ENCODE measurements around the gene FASN.

Gene FASN

GRCh38 chr17:82085931-82086764, 11.9 kb downstream of the FASN start:
- Histone ChIP-seq H2BK12ac (ENCODE audit: low read length) (no peak overlapping the region), H3K4me2 (ENCODE audit: insufficient read depth, low read length, poor library complexity, severe bottlenecking) (peak overlapping the region; percentile 11), H3K4me1 (ENCODE audit: control insufficient read depth in 2 of 2, insufficient read depth in 1 of 2, low read depth in 1 of 2, low read length in 2 of 2) (no peaks in the 10 kb centered on the region), H3K23ac (ENCODE audit: low read depth, low read length, poor library complexity) (peak overlapping the region; percentile 80), H3K4me3 (ENCODE audit: low read length in 2 of 2) (no peak overlapping the region), H3K27me3 (ENCODE audit: control insufficient read depth in 3 of 3, insufficient read depth in 3 of 3, low read depth in 1 of 3, low read length in 3 of 3) (no peaks in the 10 kb centered on the region), H3K79me1 (ENCODE audit: low read depth, low read length) (peaks cover 65% of the 10 kb centered on the region), H3K18ac (ENCODE audit: low read length) (no peak overlapping the region), H3K14ac (ENCODE audit: low read length) (no peak overlapping the region), H2AK5ac (ENCODE audit: low read depth, low read length) (no peak overlapping the region), H2BK5ac (ENCODE audit: low read length) (peak overlapping the region; percentile 87), H2BK15ac (ENCODE audit: low read length) (no peak overlapping the region), H3K27ac (replicated peaks; ENCODE audit: low read length) (no peak overlapping the region), H3K9ac (ENCODE audit: low read depth, low read length, poor library complexity) (no peak overlapping the region), H2BK120ac (ENCODE audit: low read depth, low read length) (no peak overlapping the region), H3K36me3 (replicated peaks in 1 of 2; ENCODE audit: control insufficient read depth in 2 of 2, insufficient read depth in 2 of 2, low read length in 2 of 2) (peaks cover 94 to 99% of the 10 kb centered on the region in 2 donors), H4K91ac (ENCODE audit: low read depth, low read length, poor library complexity) (peak overlapping the region; percentile 30), H4K8ac (ENCODE audit: low read depth, low read length) (no peak overlapping the region), H2AFZ (ENCODE audit: low read length) (no peak overlapping the region), H3K4ac (ENCODE audit: low read length) (no peak overlapping the region), H3K9me3 (replicated peaks in 1 of 2; ENCODE audit: control insufficient read depth in 2 of 2, insufficient read depth in 1 of 2, low read depth in 1 of 2, low read length in 2 of 2) (no peaks in the 10 kb centered on the region)
- WGBS, 2 donors (ENCODE audit: extremely low coverage in 2 of 2, insufficient read length in 2 of 2, insufficient replicate concordance in 1 of 2): no CpG with 5 or more reads among the region's 25 CpGs
- no peak for DNase-seq (ENCODE audit: low spot score)

GRCh38 chr17:82085031-82085861, 12.8 kb downstream of the FASN start:
- H4K91ac ChIP-seq (ENCODE audit: low read depth, low read length, poor library complexity): no peak overlapping the region
- no peak overlapping the region for H3K9ac ChIP-seq (ENCODE audit: low read depth, low read length, poor library complexity)
- H3K23ac ChIP-seq (ENCODE audit: low read depth, low read length, poor library complexity): peak overlapping the region; percentile 80
- no peaks in the 10 kb centered on the region for H3K27me3 ChIP-seq (ENCODE audit: control insufficient read depth in 3 of 3, insufficient read depth in 3 of 3, low read depth in 1 of 3, low read length in 3 of 3)
- no peak overlapping the region for H2BK15ac ChIP-seq (ENCODE audit: low read length)
- no peaks in the 10 kb centered on the region for H3K9me3 ChIP-seq (replicated peaks in 1 of 2; ENCODE audit: control insufficient read depth in 2 of 2, insufficient read depth in 1 of 2, low read depth in 1 of 2, low read length in 2 of 2)
- no peak overlapping the region for H2BK120ac ChIP-seq (ENCODE audit: low read depth, low read length)
- no peak overlapping the region for H3K4me3 ChIP-seq (ENCODE audit: low read length in 2 of 2)
- H3K4ac ChIP-seq (ENCODE audit: low read length): no peak overlapping the region
- WGBS, 2 donors (ENCODE audit: extremely low coverage in 2 of 2, insufficient read length in 2 of 2, insufficient replicate concordance in 1 of 2): no CpG with 5 or more reads among the region's 49 CpGs
- no peak overlapping the region for H2AK5ac ChIP-seq (ENCODE audit: low read depth, low read length)
- no peaks in the 10 kb centered on the region for H3K4me1 ChIP-seq (ENCODE audit: control insufficient read depth in 2 of 2, insufficient read depth in 1 of 2, low read depth in 1 of 2, low read length in 2 of 2)
- no peak overlapping the region for H3K18ac ChIP-seq (ENCODE audit: low read length)
- H2AFZ ChIP-seq (ENCODE audit: low read length): no peak overlapping the region
- peaks cover 95 to 99% of the 10 kb centered on the region in 2 donors for H3K36me3 ChIP-seq (replicated peaks in 1 of 2; ENCODE audit: control insufficient read depth in 2 of 2, insufficient read depth in 2 of 2, low read length in 2 of 2)
- no peak overlapping the region for H2BK12ac ChIP-seq (ENCODE audit: low read length)
- no peak overlapping the region for H4K8ac ChIP-seq (ENCODE audit: low read depth, low read length)
- peaks cover 68% of the 10 kb centered on the region for H3K79me1 ChIP-seq (ENCODE audit: low read depth, low read length)
- H3K27ac ChIP-seq (replicated peaks; ENCODE audit: low read length): no peak overlapping the region
- no peak overlapping the region for H3K14ac ChIP-seq (ENCODE audit: low read length)
- no peak overlapping the region for H2BK5ac ChIP-seq (ENCODE audit: low read length)
- no peak overlapping the region for H3K4me2 ChIP-seq (ENCODE audit: insufficient read depth, low read length, poor library complexity, severe bottlenecking)
- no peak for DNase-seq (ENCODE audit: low spot score)

- H2AFZ ChIP-seq (ENCODE audit: low read length): no peak overlapping the region
- peaks cover 93 to 99% of the 10 kb centered on the region in 2 donors for H3K36me3 ChIP-seq (replicated peaks in 1 of 2; ENCODE audit: control insufficient read depth in 2 of 2, insufficient read depth in 2 of 2, low read length in 2 of 2)
Observed at GRCh38 chr17:82084373-82085030, 13.5 kb downstream of the FASN start.

More at GRCh38 chr17:82084373-82085030, 13.5 kb downstream of the FASN start:
- H2BK15ac ChIP-seq (ENCODE audit: low read length): no peak overlapping the region
- H3K23ac ChIP-seq (ENCODE audit: low read depth, low read length, poor library complexity): peak overlapping the region; percentile 85
- no peak overlapping the region for H3K18ac ChIP-seq (ENCODE audit: low read length)
- H3K27ac ChIP-seq (replicated peaks; ENCODE audit: low read length): no peak overlapping the region
- no peak overlapping the region for H4K8ac ChIP-seq (ENCODE audit: low read depth, low read length)
- H2BK12ac ChIP-seq (ENCODE audit: low read length): no peak overlapping the region
- H3K4me2 ChIP-seq (ENCODE audit: insufficient read depth, low read length, poor library complexity, severe bottlenecking): no peak overlapping the region
- no peak overlapping the region for H3K14ac ChIP-seq (ENCODE audit: low read length)
- no peak overlapping the region for H4K91ac ChIP-seq (ENCODE audit: low read depth, low read length, poor library complexity)
- no CpG with 5 or more reads among the region's 31 CpGs for WGBS, 2 donors (ENCODE audit: extremely low coverage in 2 of 2, insufficient read length in 2 of 2, insufficient replicate concordance in 1 of 2)
- no peak overlapping the region for H2AK5ac ChIP-seq (ENCODE audit: low read depth, low read length)
- H3K79me1 ChIP-seq (ENCODE audit: low read depth, low read length): peaks cover 61% of the 10 kb centered on the region
- H3K9me3 ChIP-seq (replicated peaks in 1 of 2; ENCODE audit: control insufficient read depth in 2 of 2, insufficient read depth in 1 of 2, low read depth in 1 of 2, low read length in 2 of 2): no peaks in the 10 kb centered on the region
- no peak overlapping the region for H3K4ac ChIP-seq (ENCODE audit: low read length)
- H2BK120ac ChIP-seq (ENCODE audit: low read depth, low read length): no peak overlapping the region
- H2BK5ac ChIP-seq (ENCODE audit: low read length): peak overlapping the region; percentile 48
- no peak overlapping the region for H3K4me3 ChIP-seq (ENCODE audit: low read length in 2 of 2)
- no peaks in the 10 kb centered on the region for H3K4me1 ChIP-seq (ENCODE audit: control insufficient read depth in 2 of 2, insufficient read depth in 1 of 2, low read depth in 1 of 2, low read length in 2 of 2)
- no peak overlapping the region for H3K9ac ChIP-seq (ENCODE audit: low read depth, low read length, poor library complexity)
- DNase-seq (ENCODE audit: low spot score): no peak
- no peaks in the 10 kb centered on the region for H3K27me3 ChIP-seq (ENCODE audit: control insufficient read depth in 3 of 3, insufficient read depth in 3 of 3, low read depth in 1 of 3, low read length in 3 of 3)

Data from neuronal stem cell (in vitro differentiated cells).